ENCODE measurements around the gene CLINT1.

Gene CLINT1

GRCh38 chr5:157820593-157821252 is 38.2 kb downstream of the CLINT1 start:
- DNase-seq, result no peak

GRCh38 chr5:157819502-157820115 is 39.3 kb downstream of the CLINT1 start:
- DNase-seq, result no peak

GRCh38 chr5:157818368-157818767 is 40.6 kb downstream of the CLINT1 start:
- DNase-seq, result no peak

GRCh38 chr5:157817928-157818327 is 41.0 kb downstream of the CLINT1 start:
- DNase-seq, result no peak

GRCh38 chr5:157817387-157817702 is 41.6 kb downstream of the CLINT1 start:
- DNase-seq, result no peak

GRCh38 chr5:157816682-157817386 is 42.1 kb downstream of the CLINT1 start:
- DNase-seq, result peak; percentile 32

GRCh38 chr5:157812086-157812485 is 46.9 kb downstream of the CLINT1 start:
- no peak for DNase-seq

- no peak for DNase-seq
These were observed 50.9 kb downstream of the CLINT1 start for GRCh38 chr5:157808043-157808442.

GRCh38 chr5:157802736-157803135 is 56.2 kb downstream of the CLINT1 start:
- DNase-seq, result no peak

- no peak for DNase-seq
These were observed 58.8 kb downstream of the CLINT1 start for GRCh38 chr5:157800137-157800536.

- DNase-seq, result no peak
These were observed 59.4 kb downstream of the CLINT1 start for GRCh38 chr5:157799578-157799977.

GRCh38 chr5:157793301-157793700 is 65.6 kb downstream of the CLINT1 start:
- no peak for DNase-seq

- no peak for DNase-seq
These were observed 73.1 kb downstream of the CLINT1 start for GRCh38 chr5:157785801-157786200.

GRCh38 chr5:157779221-157779620 is 79.7 kb downstream of the CLINT1 start:
- no peak for DNase-seq

- DNase-seq, result peak; percentile 87
These were observed 80.7 kb downstream of the CLINT1 start for GRCh38 chr5:157778121-157778805.

- DNase-seq, result no peak
These were observed 86.8 kb downstream of the CLINT1 start for GRCh38 chr5:157772127-157772526.

GRCh38 chr5:157770665-157771064 is 88.3 kb downstream of the CLINT1 start:
- DNase-seq, result no peak

GRCh38 chr5:157767689-157768088 is 91.3 kb downstream of the CLINT1 start:
- no peak for DNase-seq

- DNase-seq, result no peak
These were observed 92.0 kb downstream of the CLINT1 start for GRCh38 chr5:157766902-157767301.

- no peak for DNase-seq
These were observed 92.5 kb downstream of the CLINT1 start for GRCh38 chr5:157766442-157766841.

- DNase-seq, result no peak
These were observed 94.4 kb downstream of the CLINT1 start for GRCh38 chr5:157764531-157764930.

- DNase-seq, result peak; percentile 69
These were observed 97.0 kb downstream of the CLINT1 start for GRCh38 chr5:157761690-157762621.

- DNase-seq, result no peak
These were observed 100.2 kb downstream of the CLINT1 start for GRCh38 chr5:157758706-157759105.
